ENCODE measurements around the gene CKMT2.

The CKMT2 gene

GRCh38 chr5:81216152-81216551 lies 17.0 kb upstream of the CKMT2 start:
- no peak for DNase-seq (ENCODE audit: low spot score)

DNA sequence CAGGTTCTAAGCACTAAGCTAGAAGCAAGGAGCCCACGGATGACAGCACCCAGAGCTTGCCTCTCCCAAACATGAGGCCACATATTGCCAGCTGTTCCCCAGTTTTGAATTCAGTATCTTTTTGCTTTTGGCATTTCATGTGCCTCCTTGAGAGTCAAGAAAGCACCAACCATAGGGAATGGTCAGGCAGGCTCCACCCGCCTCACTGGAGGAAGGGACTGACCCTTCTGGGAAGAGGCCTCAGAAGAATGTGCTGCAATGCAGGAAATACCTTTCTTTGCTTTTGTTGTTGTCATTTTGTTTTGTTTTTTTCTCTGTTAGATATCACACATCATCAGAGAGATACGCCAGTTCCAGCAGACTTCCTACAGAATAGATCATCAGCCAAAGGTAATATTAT lies 13.7 kb upstream of the CKMT2 start:
- DNase-seq (ENCODE audit: low spot score), result no peak

- DNase-seq (ENCODE audit: low spot score), result no peak
These were observed 10.8 kb upstream of the CKMT2 start for GRCh38 chr5:81222285-81222684.

DNA sequence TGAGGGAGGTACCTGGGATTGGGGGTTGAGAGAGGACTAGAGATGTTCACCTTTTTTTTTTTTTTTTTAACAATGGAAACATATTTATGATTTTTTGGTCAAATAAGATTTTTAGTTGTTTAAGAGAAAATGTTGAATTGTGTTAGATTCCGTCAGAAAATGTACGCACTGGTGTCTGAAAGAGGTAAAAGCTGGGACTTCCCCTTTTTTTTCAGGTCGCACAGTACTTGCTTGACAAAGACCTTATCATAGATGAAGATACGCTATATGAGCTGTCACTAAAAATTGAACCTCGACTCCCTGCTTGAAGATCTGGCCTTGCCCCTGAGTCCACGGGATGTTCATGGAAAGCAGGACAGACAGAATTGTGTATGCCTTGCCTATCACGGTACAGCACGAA lies 7.7 kb upstream of the CKMT2 start:
- DNase-seq (ENCODE audit: low spot score), result no peak

DNA sequence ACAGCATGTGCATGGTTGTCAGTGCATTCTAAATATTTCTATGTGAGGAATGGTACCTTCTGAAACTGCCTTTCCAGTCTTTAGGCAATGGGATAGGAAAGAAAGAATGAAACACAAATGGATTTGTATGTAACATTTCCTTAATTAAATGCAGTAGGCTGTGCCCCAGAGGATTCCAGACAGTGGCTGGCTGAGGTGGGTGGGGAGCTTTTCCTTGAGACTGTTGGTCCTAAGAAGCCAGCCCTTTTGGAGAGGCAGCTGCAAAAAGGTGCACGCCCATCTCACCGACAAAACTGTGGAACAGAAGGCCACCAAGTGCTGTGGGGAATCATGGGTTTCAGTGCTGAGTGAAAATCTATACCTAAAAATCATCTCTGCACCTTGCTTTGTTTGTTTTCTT lies 6.8 kb upstream of the CKMT2 start:
- DNase-seq (ENCODE audit: low spot score), result no peak

- no peak for DNase-seq (ENCODE audit: low spot score)
These were observed 6.2 kb upstream of the CKMT2 start for GRCh38 chr5:81226949-81227348.

GRCh38 chr5:81228084-81228483 lies 5.0 kb upstream of the CKMT2 start:
- no peak for DNase-seq (ENCODE audit: low spot score)

DNA sequence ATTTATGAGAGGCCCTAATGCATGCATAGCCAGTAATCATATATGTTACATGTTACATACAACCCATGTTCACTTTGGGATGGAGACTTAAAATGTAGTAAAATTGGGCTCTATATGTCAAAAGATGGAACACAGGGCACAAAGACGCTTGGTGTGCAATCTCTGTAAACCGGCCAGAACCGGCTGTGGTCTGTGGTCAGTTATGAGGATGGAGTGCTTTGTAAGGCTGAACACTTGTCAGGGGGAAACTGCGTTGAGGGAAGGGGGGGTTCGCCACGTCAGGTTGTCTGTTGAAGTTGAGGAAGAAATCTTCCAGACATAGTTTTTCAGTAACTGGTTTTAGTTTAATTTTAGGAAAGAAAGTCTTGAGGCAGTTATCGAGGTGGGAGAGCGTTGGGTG lies 2.7 kb upstream of the CKMT2 start:
- no peak for DNase-seq (ENCODE audit: low spot score)

DNA sequence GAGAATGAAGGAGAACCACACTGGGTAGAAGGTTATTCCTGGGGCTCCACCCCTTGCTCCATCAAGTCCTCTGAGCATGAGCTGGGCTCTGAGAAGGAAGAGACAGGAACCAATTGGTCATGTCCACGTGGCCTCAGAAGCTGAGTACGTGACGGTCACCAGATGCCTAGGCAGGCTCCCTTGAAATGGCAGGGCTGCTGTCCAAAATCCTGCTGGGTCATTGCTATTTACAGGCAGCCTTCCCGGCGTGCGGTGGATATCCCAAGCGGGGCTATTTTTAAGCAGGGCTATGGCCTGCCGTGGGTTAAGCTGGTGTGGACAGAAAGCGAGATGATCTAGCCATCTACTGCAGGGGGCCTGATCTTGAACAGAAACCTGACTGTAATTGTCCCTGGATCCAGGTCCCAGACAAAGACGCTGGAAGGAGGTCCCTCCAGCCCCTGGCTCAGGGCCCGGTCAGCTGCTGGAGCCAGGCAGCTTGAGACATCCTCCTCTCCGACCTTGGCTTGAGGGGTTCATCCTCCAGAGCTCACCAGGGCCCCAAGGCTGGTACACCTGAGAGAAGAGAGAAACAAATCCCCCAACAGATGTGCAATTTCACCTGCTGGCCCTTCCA lies 550 bp upstream of the CKMT2 start:
- DNase-seq (ENCODE audit: low spot score), result no peak

- no peak for DNase-seq (ENCODE audit: low spot score)
These were observed 1.2 kb downstream of the CKMT2 start for GRCh38 chr5:81234299-81234698.

GRCh38 chr5:81234801-81235200 lies 1.7 kb downstream of the CKMT2 start:
- DNase-seq (ENCODE audit: low spot score), result no peak

DNA sequence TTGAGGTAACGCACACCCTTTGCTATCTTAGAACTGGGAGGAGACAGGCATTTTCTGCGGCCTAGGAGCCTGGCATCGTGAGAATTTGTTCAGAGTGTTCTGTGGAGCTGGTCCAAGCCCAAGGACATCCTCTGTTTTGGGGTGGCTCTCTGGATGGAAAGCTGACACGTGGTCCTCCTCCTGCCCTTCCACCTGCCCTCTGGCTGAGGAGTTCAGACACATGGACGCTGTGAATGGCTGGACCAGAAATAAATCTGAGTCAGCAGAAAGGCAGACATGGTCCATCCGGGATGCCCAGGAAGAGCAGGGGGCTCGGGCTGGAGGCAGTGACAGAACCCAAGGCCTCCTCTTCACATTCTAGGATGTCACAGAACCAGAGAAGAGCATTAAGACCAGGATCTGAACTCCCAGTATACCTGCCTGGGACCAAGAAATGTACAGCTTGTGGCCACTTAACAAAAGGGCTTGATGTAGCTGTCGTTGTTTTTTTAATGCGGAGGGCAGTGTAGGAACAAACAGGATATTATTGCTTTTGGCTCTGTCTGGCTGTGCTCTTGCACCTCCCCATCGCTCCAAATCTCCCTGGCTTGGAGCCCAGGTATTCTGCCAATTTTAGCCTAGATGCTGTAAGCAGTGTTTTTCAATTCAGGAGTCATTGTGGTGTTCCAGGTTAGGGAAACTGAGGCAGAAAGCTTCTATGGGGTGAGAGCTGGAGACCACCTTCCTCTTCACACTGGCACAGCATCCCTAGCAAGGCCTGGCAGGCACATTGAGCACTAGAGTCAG lies 2.4 kb downstream of the CKMT2 start:
- DNase-seq (ENCODE audit: low spot score), result no peak

GRCh38 chr5:81238460-81238859 lies 5.3 kb downstream of the CKMT2 start:
- DNase-seq (ENCODE audit: low spot score), result no peak

DNA sequence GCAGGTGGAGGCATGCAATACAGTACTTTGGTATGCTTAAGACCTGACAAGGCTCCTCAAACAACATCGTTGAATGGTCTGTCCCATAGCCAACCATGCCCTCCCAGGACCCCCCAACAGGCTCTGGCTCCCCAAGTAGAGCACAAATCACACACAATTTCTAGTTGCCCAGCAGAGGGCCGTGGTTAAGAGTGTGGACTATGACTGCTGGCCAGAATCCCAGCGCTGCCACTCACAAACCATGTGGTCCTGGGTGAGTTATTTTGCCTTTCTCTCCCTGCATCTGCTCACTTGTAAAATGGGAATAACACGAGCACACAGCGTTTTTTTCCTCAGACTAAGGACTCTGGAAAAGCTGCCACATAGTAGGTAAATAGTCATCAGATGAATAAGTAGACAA lies 6.5 kb downstream of the CKMT2 start:
- DNase-seq (ENCODE audit: low spot score), result no peak

GRCh38 chr5:81241001-81241400 lies 7.9 kb downstream of the CKMT2 start:
- no peak for DNase-seq (ENCODE audit: low spot score)

- DNase-seq (ENCODE audit: low spot score), result no peak
These were observed 9.0 kb downstream of the CKMT2 start for GRCh38 chr5:81241961-81242648.

GRCh38 chr5:81242906-81243436 lies 9.8 kb downstream of the CKMT2 start:
- DNase-seq (ENCODE audit: low spot score), result no peak

GRCh38 chr5:81244451-81244850 lies 11.3 kb downstream of the CKMT2 start:
- no peak for DNase-seq (ENCODE audit: low spot score)

GRCh38 chr5:81245871-81246235 lies 12.7 kb downstream of the CKMT2 start:
- DNase-seq (ENCODE audit: low spot score), result no peak

- DNase-seq (ENCODE audit: low spot score), result no peak
These were observed 13.6 kb downstream of the CKMT2 start for GRCh38 chr5:81246697-81247096.

GRCh38 chr5:81247441-81247972 lies 14.4 kb downstream of the CKMT2 start:
- no peak for DNase-seq (ENCODE audit: low spot score)

DNA sequence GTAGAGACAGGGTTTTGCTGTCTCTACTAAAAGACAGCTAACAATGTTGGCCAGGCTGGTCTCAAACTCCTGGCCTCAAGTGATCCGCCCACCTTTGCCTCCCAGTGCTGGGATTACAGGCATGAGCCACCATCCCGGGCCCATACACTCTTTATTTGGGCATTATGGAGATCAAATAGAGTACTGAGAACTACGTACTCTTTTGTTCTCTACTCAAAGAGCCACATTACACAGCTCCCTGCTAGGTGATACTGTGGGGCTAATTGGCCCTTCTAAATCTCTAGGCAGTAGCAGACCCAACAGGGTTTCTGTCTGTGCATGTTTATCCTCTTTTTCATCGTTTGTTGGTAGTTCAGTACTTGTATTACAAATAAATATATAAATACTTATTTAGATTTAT lies 16.1 kb downstream of the CKMT2 start:
- DNase-seq (ENCODE audit: low spot score), result no peak

DNA sequence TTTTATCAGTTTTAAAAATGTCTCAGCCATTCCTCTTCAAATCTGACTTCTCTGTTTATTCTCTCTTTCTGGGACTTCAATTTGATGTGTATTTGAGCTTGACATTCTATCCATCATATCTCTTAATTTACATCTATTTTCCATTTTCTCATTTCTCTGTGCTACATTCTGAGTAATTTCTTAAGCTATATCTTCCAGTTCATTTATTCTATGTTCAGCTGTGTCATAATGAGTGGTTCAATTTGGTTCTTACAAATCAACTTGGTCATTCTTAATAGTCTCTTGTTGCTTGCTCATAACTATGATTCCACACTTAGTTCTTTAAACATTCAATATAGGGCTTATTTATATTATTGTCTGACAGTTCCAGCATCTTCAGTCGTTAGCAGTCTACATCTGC lies 16.9 kb downstream of the CKMT2 start:
- DNase-seq (ENCODE audit: low spot score), result no peak
